PC-3 (cell line): ENCODE measurements around the gene LPXN.

Experiments used
- EZH2 ChIP-seq: fragments of 300-600 bp; sonication (generic); IDR thresholded peaks from one replicate; pipeline ENCODE4 v1.6.1; 2017; ENCODE audit warnings: antibody characterized with exemption, mild to moderate bottlenecking, low read length; ENCODE audit not compliant: unreplicated experiment
- EZH2phosphoT487 ChIP-seq: fragments of 300-600 bp; sonication (generic); IDR thresholded peaks from 2 replicates; pipeline ENCODE4 v1.6.1; 2018; ENCODE audit warnings: mild to moderate bottlenecking, antibody characterized with exemption, low read length, borderline replicate concordance
- TF ChIP-seq, protein P1 (sequence below): fragments of 300-600 bp; sonication (generic); conservative IDR thresholded peaks from 2 replicates; pipeline ENCODE4 v1.5.1; 2017; ENCODE audit warnings: antibody characterized with exemption, low read depth, mild to moderate bottlenecking, low read length

DNA sequence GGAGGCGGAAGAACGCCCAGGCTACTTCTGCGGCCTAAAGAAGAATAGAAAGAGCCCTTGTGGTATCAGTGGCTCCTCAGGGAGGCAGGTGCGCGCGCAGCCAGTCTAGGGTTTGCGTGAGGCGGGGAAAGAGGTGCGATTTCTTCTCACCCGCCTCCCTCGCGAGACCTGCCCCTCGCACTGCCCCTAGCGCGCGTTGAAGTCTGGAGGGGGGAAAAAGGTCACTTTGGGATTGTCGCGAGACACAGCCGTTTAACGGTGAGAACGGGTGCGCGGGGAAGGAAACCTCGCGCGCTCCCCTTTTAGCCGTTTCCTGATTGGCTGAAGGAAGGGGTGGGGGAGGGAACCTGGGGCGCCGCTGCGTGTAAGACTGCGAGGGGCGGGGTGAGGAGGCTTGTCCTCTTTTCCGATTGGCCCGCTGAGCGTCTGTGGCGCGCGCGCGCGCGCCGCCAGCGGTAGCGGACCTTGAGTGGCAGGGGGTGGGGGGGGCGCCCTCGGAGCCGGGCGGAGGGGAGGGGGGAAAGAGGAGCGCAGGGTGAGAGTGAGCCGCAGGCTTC, 3.1 kb upstream of the LPXN start, which contains the start of gene ZFP91:
- TF ChIP-seq, protein P1, sequence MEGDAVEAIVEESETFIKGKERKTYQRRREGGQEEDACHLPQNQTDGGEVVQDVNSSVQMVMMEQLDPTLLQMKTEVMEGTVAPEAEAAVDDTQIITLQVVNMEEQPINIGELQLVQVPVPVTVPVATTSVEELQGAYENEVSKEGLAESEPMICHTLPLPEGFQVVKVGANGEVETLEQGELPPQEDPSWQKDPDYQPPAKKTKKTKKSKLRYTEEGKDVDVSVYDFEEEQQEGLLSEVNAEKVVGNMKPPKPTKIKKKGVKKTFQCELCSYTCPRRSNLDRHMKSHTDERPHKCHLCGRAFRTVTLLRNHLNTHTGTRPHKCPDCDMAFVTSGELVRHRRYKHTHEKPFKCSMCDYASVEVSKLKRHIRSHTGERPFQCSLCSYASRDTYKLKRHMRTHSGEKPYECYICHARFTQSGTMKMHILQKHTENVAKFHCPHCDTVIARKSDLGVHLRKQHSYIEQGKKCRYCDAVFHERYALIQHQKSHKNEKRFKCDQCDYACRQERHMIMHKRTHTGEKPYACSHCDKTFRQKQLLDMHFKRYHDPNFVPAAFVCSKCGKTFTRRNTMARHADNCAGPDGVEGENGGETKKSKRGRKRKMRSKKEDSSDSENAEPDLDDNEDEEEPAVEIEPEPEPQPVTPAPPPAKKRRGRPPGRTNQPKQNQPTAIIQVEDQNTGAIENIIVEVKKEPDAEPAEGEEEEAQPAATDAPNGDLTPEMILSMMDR: no peak
- TF ChIP-seq EZH2 (no peak), EZH2phosphoT487 (no peak)
